GM19023 (cell line): ENCODE measurements around the gene SLC36A4.
"Not testable (repeated sequence)": the region's sequence is repeated elsewhere in the genome, so short reads cannot be mapped to it uniquely, and the experiment has no call there.

Experiments
- ATAC-seq: cut with Tn5 transposase; IDR thresholded peaks from one replicate; pipeline ENCODE4 v1.9.1; 2021; ENCODE audit warnings: mild to moderate bottlenecking, moderate library complexity; ENCODE audit not compliant: unreplicated experiment

Gene SLC36A4

GRCh38 chr11:93194673-93195291, 3.0 kb downstream of the SLC36A4 start:
- no peak for ATAC-seq

- no peak for ATAC-seq
Observed at GRCh38 chr11:93193731-93194130, 4.1 kb downstream of the SLC36A4 start.

- ATAC-seq, result no peak
Observed at GRCh38 chr11:93192163-93192562, 5.6 kb downstream of the SLC36A4 start.

GRCh38 chr11:93189462-93189861, 8.3 kb downstream of the SLC36A4 start:
- ATAC-seq, result no peak

GRCh38 chr11:93188726-93189125, 9.1 kb downstream of the SLC36A4 start:
- no peak for ATAC-seq

- no peak for ATAC-seq
Observed at GRCh38 chr11:93187290-93187689, 10.5 kb downstream of the SLC36A4 start.

- ATAC-seq, result not testable (repeated sequence)
Observed at GRCh38 chr11:93177891-93178290, 19.9 kb downstream of the SLC36A4 start.

GRCh38 chr11:93169950-93170561, 27.7 kb downstream of the SLC36A4 start:
- no peak for ATAC-seq

GRCh38 chr11:93169143-93169542, 28.6 kb downstream of the SLC36A4 start:
- no peak for ATAC-seq

GRCh38 chr11:93166862-93167261, 30.9 kb downstream of the SLC36A4 start:
- ATAC-seq, result no peak

- no peak for ATAC-seq
Observed at GRCh38 chr11:93166194-93166593, 31.6 kb downstream of the SLC36A4 start.

GRCh38 chr11:93160808-93161207, 37.0 kb downstream of the SLC36A4 start:
- no peak for ATAC-seq

GRCh38 chr11:93160156-93160555, 37.6 kb downstream of the SLC36A4 start:
- no peak for ATAC-seq

GRCh38 chr11:93159721-93160120, 38.1 kb downstream of the SLC36A4 start:
- no peak for ATAC-seq

- ATAC-seq, result no peak
Observed at GRCh38 chr11:93155738-93156137, 42.1 kb downstream of the SLC36A4 start.

- no peak for ATAC-seq
Observed at GRCh38 chr11:93145390-93145915, 52.3 kb downstream of the SLC36A4 start.

GRCh38 chr11:93143800-93144199, 54.0 kb downstream of the SLC36A4 start:
- ATAC-seq, result no peak

GRCh38 chr11:93143186-93143585, 54.6 kb downstream of the SLC36A4 start:
- ATAC-seq, result no peak

GRCh38 chr11:93133488-93134109, 64.2 kb downstream of the SLC36A4 start:
- ATAC-seq, result no peak

GRCh38 chr11:93132836-93133235, 65.0 kb downstream of the SLC36A4 start:
- no peak for ATAC-seq

- ATAC-seq, result no peak
Observed at GRCh38 chr11:93131709-93132108, 66.1 kb downstream of the SLC36A4 start.

- no peak for ATAC-seq
Observed at GRCh38 chr11:93128574-93128973, 69.2 kb downstream of the SLC36A4 start.
